ENCODE measurements around the gene POLD1.
"Not testable (repeated sequence)": the region's sequence is repeated elsewhere in the genome, so short reads cannot be mapped to it uniquely, and the experiment has no call there.

The POLD1 gene

GRCh38 chr19:50433201-50434180 is 49.3 kb downstream of the POLD1 start:
- DNase-seq, result no peak

GRCh38 chr19:50434525-50434924 is 50.4 kb downstream of the POLD1 start:
- no peak for DNase-seq

GRCh38 chr19:50435221-50435620 is 51.1 kb downstream of the POLD1 start:
- DNase-seq, result no peak

GRCh38 chr19:50435627-50436026 is 51.5 kb downstream of the POLD1 start:
- DNase-seq, result no peak

GRCh38 chr19:50437862-50438449 is 53.8 kb downstream of the POLD1 start:
- DNase-seq, result no peak

GRCh38 chr19:50439130-50439529 is 55.0 kb downstream of the POLD1 start:
- not testable (repeated sequence) for DNase-seq

- no peak for DNase-seq
Observed at GRCh38 chr19:50444059-50444458, 59.9 kb downstream of the POLD1 start.

GRCh38 chr19:50447053-50447452 is 62.9 kb downstream of the POLD1 start:
- DNase-seq, result no peak

GRCh38 chr19:50447750-50448149 is 63.6 kb downstream of the POLD1 start:
- no peak for DNase-seq

GRCh38 chr19:50449236-50449899 is 65.2 kb downstream of the POLD1 start:
- DNase-seq, result no peak

GRCh38 chr19:50450369-50451222 is 66.4 kb downstream of the POLD1 start:
- no peak for DNase-seq

- DNase-seq, result no peak
Observed at GRCh38 chr19:50451223-50451534, 67.0 kb downstream of the POLD1 start.

- DNase-seq, result no peak
Observed at GRCh38 chr19:50453243-50453642, 69.1 kb downstream of the POLD1 start.

GRCh38 chr19:50455992-50456391 is 71.8 kb downstream of the POLD1 start:
- DNase-seq, result no peak

- DNase-seq, result no peak
Observed at GRCh38 chr19:50457300-50457699, 73.2 kb downstream of the POLD1 start.

- no peak for DNase-seq
Observed at GRCh38 chr19:50458396-50459066, 74.4 kb downstream of the POLD1 start.

- DNase-seq, result no peak
Observed at GRCh38 chr19:50459067-50459456, 74.9 kb downstream of the POLD1 start.

GRCh38 chr19:50459638-50460037 is 75.5 kb downstream of the POLD1 start:
- no peak for DNase-seq

- DNase-seq, result no peak
Observed at GRCh38 chr19:50460161-50460765, 76.1 kb downstream of the POLD1 start.
